Measurements from ENCODE around the gene SUSD1. TPM values are rescaled to one million over a fixed set of nuclear protein-coding genes. Genes with fewer than 3 reads are reported as not detected.

SUSD1 gene
- total and polyA plus RNA-seq, 9 of the 15 experiments (the other 6 are each of a cell fraction or from before 2014, with no cell fraction given), result 10.9 to 44.4 (median 36.1) TPM

GRCh38 chr9:112224401-112225289, 49.5 kb upstream of the SUSD1 start (continued):
- TF ChIP-seq FOXA3 (CRISPR knock-in tag; conservative IDR thresholded peaks at IDR 0.05 in 1 of 2, IDR thresholded peaks at IDR 0.05 in 1 of 2), result peak; percentile 86 to 87
- peak; percentile 15 to 24; a peak in 1 of 4 replicates for TF ChIP-seq NRF1 (conservative IDR thresholded peaks at IDR 0.05 in 1 of 2, IDR thresholded peaks at IDR 0.05 in 1 of 2)
- TF ChIP-seq, protein P1, sequence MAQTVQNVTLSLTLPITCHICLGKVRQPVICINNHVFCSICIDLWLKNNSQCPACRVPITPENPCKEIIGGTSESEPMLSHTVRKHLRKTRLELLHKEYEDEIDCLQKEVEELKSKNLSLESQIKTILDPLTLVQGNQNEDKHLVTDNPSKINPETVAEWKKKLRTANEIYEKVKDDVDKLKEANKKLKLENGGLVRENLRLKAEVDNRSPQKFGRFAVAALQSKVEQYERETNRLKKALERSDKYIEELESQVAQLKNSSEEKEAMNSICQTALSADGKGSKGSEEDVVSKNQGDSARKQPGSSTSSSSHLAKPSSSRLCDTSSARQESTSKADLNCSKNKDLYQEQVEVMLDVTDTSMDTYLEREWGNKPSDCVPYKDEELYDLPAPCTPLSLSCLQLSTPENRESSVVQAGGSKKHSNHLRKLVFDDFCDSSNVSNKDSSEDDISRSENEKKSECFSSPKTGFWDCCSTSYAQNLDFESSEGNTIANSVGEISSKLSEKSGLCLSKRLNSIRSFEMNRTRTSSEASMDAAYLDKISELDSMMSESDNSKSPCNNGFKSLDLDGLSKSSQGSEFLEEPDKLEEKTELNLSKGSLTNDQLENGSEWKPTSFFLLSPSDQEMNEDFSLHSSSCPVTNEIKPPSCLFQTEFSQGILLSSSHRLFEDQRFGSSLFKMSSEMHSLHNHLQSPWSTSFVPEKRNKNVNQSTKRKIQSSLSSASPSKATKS (CRISPR knock-in tag; IDR thresholded peaks at IDR 0.05), result no peak
- no peak for TF ChIP-seq BRF1 (IDR thresholded peaks at IDR 0.05; ENCODE audit: borderline replicate concordance, extremely low read depth, insufficient read length)
- TF ChIP-seq MAZ (CRISPR knock-in tag; conservative IDR thresholded peaks at IDR 0.05 in 1 of 2, IDR thresholded peaks at IDR 0.05 in 1 of 2), result peak; percentile 51 to 68; a peak in 3 of 4 replicates
- TF ChIP-seq, protein P2, sequence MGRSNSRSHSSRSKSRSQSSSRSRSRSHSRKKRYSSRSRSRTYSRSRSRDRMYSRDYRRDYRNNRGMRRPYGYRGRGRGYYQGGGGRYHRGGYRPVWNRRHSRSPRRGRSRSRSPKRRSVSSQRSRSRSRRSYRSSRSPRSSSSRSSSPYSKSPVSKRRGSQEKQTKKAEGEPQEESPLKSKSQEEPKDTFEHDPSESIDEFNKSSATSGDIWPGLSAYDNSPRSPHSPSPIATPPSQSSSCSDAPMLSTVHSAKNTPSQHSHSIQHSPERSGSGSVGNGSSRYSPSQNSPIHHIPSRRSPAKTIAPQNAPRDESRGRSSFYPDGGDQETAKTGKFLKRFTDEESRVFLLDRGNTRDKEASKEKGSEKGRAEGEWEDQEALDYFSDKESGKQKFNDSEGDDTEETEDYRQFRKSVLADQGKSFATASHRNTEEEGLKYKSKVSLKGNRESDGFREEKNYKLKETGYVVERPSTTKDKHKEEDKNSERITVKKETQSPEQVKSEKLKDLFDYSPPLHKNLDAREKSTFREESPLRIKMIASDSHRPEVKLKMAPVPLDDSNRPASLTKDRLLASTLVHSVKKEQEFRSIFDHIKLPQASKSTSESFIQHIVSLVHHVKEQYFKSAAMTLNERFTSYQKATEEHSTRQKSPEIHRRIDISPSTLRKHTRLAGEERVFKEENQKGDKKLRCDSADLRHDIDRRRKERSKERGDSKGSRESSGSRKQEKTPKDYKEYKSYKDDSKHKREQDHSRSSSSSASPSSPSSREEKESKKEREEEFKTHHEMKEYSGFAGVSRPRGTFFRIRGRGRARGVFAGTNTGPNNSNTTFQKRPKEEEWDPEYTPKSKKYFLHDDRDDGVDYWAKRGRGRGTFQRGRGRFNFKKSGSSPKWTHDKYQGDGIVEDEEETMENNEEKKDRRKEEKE (IDR thresholded peaks at IDR 0.05; ENCODE audit: borderline replicate concordance in 1 of 2, control insufficient read depth in 1 of 2, low read depth in 2 of 2, low read length in 1 of 2), result no peak
- no peak for TF ChIP-seq ZNF444 (CRISPR knock-in tag; IDR thresholded peaks at IDR 0.05)
- TF ChIP-seq JUN (IDR thresholded peaks at IDR 0.05; ENCODE audit: borderline replicate concordance, low read depth, low read length), result peak; percentile 65; the same call in 1 of the 2 replicates
- TF ChIP-seq JUN (CRISPR knock-in tag; IDR thresholded peaks at IDR 0.05; ENCODE audit: borderline replicate concordance), result 0 out of 2 replicates have a peak, but pooled peaks have one; percentile 39
- TF ChIP-seq ZNF224 (CRISPR knock-in tag; IDR thresholded peaks at IDR 0.05), result no peak
- peak; percentile 57 for TF ChIP-seq MEIS2 (IDR thresholded peaks at IDR 0.05; ENCODE audit: partially characterized antibody)
- no peak for TF ChIP-seq SNIP1 (IDR thresholded peaks at IDR 0.05; ENCODE audit: low read depth)
- no peak for TF ChIP-seq ZNF436 (CRISPR knock-in tag; IDR thresholded peaks at IDR 0.05)
- TF ChIP-seq, protein P3, sequence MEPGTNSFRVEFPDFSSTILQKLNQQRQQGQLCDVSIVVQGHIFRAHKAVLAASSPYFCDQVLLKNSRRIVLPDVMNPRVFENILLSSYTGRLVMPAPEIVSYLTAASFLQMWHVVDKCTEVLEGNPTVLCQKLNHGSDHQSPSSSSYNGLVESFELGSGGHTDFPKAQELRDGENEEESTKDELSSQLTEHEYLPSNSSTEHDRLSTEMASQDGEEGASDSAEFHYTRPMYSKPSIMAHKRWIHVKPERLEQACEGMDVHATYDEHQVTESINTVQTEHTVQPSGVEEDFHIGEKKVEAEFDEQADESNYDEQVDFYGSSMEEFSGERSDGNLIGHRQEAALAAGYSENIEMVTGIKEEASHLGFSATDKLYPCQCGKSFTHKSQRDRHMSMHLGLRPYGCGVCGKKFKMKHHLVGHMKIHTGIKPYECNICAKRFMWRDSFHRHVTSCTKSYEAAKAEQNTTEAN (CRISPR knock-in tag; IDR thresholded peaks at IDR 0.05), result no peak
- no peak for TF ChIP-seq DNMT1 (IDR thresholded peaks at IDR 0.05)

Data from K562 (cell line).